WI38 (cell line): ENCODE data around the gene MAN1A1.

Experiments
- H3K4me3 ChIP-seq: 2 replicates; pipeline ENCODE4 v1.5.1; 2011; ENCODE audit warnings: low read depth, mild to moderate bottlenecking, control low read depth, low read length
- CTCF ChIP-seq: IDR thresholded peaks from 2 replicates; pipeline ENCODE4 v1.5.1; 2012; ENCODE audit warnings: low read depth, mild to moderate bottlenecking, control low read depth, low read length

Gene MAN1A1

DNA sequence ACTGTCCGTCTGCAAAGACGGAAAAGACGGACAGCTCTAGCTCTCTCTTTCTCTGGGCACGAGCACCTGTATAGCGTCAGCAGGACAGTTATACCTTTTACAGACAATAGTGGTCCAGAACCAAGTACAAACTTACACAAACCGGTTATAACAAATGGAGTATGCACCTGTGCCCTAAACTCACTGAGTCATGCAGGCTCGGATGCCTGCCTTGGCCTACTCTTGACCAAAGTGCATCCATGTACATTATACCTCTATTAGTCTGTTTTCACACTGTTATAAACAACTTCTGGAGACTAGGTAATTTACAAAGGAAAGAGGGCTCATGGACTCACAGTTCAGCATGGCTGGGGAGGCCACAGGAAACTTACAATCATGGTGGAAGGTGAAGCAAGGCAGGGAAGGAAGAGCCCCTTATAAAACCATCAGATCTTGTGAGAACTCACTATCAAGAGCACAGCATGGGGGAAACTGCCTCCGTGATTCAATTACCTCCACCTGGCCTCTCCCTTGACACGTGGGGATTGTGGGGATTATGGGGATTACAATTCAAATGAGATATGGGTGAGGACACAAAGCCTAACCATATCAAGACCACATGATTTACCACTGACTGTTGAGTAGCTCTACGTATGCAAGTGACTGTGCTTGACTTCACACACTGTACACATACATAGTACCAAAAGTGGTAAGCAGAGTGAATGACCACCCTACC is 23.1 kb downstream of the MAN1A1 start:
- TF ChIP-seq CTCF, result no peak
- no peak overlapping the region for H3K4me3 ChIP-seq

GRCh38 chr6:119325559-119326265 is 23.8 kb downstream of the MAN1A1 start:
- no peak overlapping the region for H3K4me3 ChIP-seq
- TF ChIP-seq CTCF, result no peak

DNA sequence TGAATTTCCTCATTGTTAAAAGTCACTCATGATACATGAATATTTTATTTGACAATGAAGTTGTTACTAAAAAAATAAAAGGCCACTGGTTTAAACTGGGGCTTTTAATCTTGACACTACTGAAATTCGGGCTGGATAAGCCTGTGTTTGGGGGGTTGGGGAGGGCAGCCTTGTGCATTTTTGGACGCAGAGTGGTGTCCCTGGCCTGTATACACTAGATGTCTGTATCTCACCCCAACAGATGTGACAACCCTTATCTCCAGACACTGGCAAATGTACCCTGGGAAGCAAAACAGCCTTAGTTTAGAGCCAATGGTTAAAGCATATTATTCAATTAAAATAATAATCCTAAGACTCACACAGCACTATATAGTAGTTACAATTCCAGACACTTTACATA is 24.8 kb downstream of the MAN1A1 start:
- no peak for TF ChIP-seq CTCF
- no peak overlapping the region for H3K4me3 ChIP-seq

DNA sequence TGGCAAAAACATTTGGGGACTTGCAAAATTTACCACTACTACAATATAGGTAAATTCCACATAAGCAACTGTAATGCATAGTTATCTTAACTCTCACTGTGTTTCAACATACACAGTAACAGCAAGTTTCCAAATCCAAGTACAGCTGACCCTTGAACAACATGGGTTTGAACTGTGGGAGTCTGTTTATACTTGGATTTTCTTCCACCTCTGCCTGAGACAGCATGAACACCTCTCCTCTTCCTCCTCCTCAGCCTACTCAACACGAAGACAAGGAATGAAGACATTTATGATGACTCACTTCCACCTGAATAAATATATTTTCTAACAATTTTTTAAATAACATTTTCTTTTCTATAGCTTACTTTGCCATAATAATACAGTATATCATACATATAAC is 25.6 kb downstream of the MAN1A1 start:
- H3K4me3 ChIP-seq, result no peak overlapping the region
- TF ChIP-seq CTCF, result no peak

GRCh38 chr6:119323478-119323877 is 26.1 kb downstream of the MAN1A1 start:
- no peak overlapping the region for H3K4me3 ChIP-seq
- no peak for TF ChIP-seq CTCF

GRCh38 chr6:119322715-119323350 is 26.7 kb downstream of the MAN1A1 start:
- no peak for TF ChIP-seq CTCF
- H3K4me3 ChIP-seq, result no peak overlapping the region

GRCh38 chr6:119322034-119322433 is 27.5 kb downstream of the MAN1A1 start:
- TF ChIP-seq CTCF, result no peak
- no peak overlapping the region for H3K4me3 ChIP-seq
